ENCODE measurements around the gene DMRT3. TPM values are rescaled to one million over a fixed set of nuclear protein-coding genes. Genes with fewer than 3 reads are reported as not detected.

The DMRT3 gene
- total RNA-seq, 2 donors from 2014 or later, result 0.28 TPM; not detected in 1

DNA sequence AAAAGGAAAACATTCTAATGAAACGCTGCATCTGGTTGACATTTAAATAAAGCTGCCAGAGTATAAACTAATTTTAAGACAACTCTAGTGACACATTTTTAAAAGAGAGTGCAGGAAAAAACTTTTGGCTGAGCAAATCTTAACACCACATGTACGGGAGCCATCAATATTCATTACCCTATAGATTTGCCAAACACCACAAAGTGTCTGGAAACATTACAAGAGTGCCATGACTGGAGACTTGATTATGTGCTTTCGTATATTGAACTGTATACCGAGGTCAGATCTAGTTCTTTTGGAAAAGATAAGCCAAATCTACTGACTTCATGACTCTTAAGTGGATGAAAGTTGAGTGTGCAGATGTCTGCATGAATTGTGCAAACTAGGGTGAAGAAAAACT is 63.1 kb downstream of the DMRT3 start:
- DNase-seq (ENCODE audit: low spot score), result no peak
- ATAC-seq (ENCODE audit: insufficient number of reproducible peaks, low FRiP score, low read depth), result no peak
- Histone ChIP-seq H3K4me3 (no peak overlapping the region), H3K9me3 (no peaks in the 10 kb centered on the region), H3K27ac (no peak overlapping the region), H3K36me3 (no peaks in the 10 kb centered on the region), H3K4me1 (ENCODE audit: control insufficient read depth in 1 of 2, low read depth in 2 of 2) (peaks cover 3 to 6% of the 10 kb centered on the region in 2 donors), H3K27me3 (replicated peaks; ENCODE audit: insufficient read depth) (peaks cover 17% of the 10 kb centered on the region)
- TF ChIP-seq, protein P1, sequence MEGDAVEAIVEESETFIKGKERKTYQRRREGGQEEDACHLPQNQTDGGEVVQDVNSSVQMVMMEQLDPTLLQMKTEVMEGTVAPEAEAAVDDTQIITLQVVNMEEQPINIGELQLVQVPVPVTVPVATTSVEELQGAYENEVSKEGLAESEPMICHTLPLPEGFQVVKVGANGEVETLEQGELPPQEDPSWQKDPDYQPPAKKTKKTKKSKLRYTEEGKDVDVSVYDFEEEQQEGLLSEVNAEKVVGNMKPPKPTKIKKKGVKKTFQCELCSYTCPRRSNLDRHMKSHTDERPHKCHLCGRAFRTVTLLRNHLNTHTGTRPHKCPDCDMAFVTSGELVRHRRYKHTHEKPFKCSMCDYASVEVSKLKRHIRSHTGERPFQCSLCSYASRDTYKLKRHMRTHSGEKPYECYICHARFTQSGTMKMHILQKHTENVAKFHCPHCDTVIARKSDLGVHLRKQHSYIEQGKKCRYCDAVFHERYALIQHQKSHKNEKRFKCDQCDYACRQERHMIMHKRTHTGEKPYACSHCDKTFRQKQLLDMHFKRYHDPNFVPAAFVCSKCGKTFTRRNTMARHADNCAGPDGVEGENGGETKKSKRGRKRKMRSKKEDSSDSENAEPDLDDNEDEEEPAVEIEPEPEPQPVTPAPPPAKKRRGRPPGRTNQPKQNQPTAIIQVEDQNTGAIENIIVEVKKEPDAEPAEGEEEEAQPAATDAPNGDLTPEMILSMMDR (IDR thresholded peaks at IDR 0.05), result no peak

Other genes starting within 250 kb of the DMRT3 start
- gene DMRT1, start 135.0 kb upstream of the DMRT3 start, total RNA-seq, result not detected
- not detected for gene DMRT2, start 73.7 kb downstream of the DMRT3 start, total RNA-seq

All from thoracic aorta (tissue), 2 donors.